ENCODE results near the gene ABLIM1. TPM values are rescaled to one million over a fixed set of nuclear protein-coding genes. Genes with fewer than 3 reads are reported as not detected.

The ABLIM1 gene
- total RNA-seq, 1 donor from 2014 or later: 39.8 TPM

DNA sequence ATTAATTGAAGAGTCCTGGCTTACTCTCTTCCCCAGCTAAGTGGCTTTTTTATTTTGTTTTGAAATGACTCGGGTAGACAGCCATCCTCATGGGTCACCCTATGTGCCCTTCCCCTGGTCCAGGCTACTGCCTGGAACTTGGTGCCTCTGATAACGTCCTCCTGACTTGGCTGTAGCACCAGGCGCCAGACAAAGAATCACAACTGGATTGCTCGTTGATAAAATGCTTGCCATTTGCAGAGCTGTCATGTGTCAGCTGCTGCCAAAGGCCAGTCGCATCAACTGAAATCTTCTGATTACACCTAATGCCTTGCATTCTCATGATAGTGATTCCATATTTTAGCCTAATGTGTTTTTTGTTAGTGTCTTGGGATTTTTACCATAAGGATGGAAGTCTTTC lies 27.4 kb upstream of the ABLIM1 start:
- no peak for DNase-seq (ENCODE audit: low spot score)
- no peaks in the 10 kb centered on the region for H3K79me2 ChIP-seq (ENCODE audit: low read depth)
- TF ChIP-seq, protein P1, sequence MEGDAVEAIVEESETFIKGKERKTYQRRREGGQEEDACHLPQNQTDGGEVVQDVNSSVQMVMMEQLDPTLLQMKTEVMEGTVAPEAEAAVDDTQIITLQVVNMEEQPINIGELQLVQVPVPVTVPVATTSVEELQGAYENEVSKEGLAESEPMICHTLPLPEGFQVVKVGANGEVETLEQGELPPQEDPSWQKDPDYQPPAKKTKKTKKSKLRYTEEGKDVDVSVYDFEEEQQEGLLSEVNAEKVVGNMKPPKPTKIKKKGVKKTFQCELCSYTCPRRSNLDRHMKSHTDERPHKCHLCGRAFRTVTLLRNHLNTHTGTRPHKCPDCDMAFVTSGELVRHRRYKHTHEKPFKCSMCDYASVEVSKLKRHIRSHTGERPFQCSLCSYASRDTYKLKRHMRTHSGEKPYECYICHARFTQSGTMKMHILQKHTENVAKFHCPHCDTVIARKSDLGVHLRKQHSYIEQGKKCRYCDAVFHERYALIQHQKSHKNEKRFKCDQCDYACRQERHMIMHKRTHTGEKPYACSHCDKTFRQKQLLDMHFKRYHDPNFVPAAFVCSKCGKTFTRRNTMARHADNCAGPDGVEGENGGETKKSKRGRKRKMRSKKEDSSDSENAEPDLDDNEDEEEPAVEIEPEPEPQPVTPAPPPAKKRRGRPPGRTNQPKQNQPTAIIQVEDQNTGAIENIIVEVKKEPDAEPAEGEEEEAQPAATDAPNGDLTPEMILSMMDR (IDR thresholded peaks at IDR 0.05): no peak
- TF ChIP-seq EZH2phosphoT487 (IDR thresholded peaks at IDR 0.05) (no peak), EZH2 (IDR thresholded peaks at IDR 0.05) (no peak)
- no peaks in the 10 kb centered on the region for H3K27me3 ChIP-seq
- H3K9me3 ChIP-seq (ENCODE audit: low read depth): no peaks in the 10 kb centered on the region
- H3K4me2 ChIP-seq: no peak overlapping the region
- no peaks in the 10 kb centered on the region for H3F3A ChIP-seq (ENCODE audit: low read depth)
- Mint-ChIP-seq H3K9me3 (no peaks in the 10 kb centered on the region), H3K4me1 (peaks cover 42% of the 10 kb centered on the region), H3K27me3 (ENCODE audit: insufficient read depth, low read depth) (peaks cover 7% of the 10 kb centered on the region), H3K27ac (no peak overlapping the region), H3K4me3 (no peak overlapping the region), H3K36me3 (no peaks in the 10 kb centered on the region)
- no peak overlapping the region for H3K4me3 ChIP-seq
- no peaks in the 10 kb centered on the region for H3K36me3 ChIP-seq
- peaks cover 22% of the 10 kb centered on the region for H3K4me1 ChIP-seq
- no peak overlapping the region for H3K9ac ChIP-seq
- H2AFZ ChIP-seq (replicated peaks): no peak overlapping the region
- no peaks in the 10 kb centered on the region for H4K20me1 ChIP-seq (ENCODE audit: low read depth)
- H3K27ac ChIP-seq: no peak overlapping the region

DNA sequence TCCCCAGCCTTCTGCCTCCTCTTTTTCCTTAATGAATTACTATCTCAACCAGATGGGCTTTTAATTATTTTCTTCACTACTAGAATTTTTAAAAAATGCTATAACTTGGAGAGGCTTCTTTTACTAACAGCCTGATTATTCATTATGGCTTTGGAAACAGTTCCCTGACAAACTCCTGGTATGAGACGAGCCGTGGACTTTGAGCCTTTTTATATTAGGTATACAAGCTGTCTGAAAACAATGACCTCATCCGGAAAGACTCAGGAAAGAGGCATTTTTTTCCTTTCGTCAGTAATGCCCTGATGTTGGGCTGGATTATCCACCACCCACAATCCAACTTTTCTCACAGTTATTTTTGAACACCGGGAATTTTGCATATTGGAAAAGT lies 26.7 kb upstream of the ABLIM1 start:
- no peaks in the 10 kb centered on the region for H4K20me1 ChIP-seq (ENCODE audit: low read depth)
- H3K36me3 Mint-ChIP-seq: no peaks in the 10 kb centered on the region
- peaks cover 7% of the 10 kb centered on the region for H3K27me3 Mint-ChIP-seq (ENCODE audit: insufficient read depth, low read depth)
- H3K36me3 ChIP-seq: no peaks in the 10 kb centered on the region
- H3K4me3 ChIP-seq: no peak overlapping the region
- no peaks in the 10 kb centered on the region for H3K9me3 Mint-ChIP-seq
- no peak overlapping the region for H2AFZ ChIP-seq (replicated peaks)
- no peak overlapping the region for H3K27ac ChIP-seq
- peaks cover 42% of the 10 kb centered on the region for H3K4me1 Mint-ChIP-seq
- H3K9me3 ChIP-seq (ENCODE audit: low read depth): no peaks in the 10 kb centered on the region
- no peak overlapping the region for H3K4me3 Mint-ChIP-seq
- H3K79me2 ChIP-seq (ENCODE audit: low read depth): no peaks in the 10 kb centered on the region
- no peak overlapping the region for H3K27ac Mint-ChIP-seq
- no peaks in the 10 kb centered on the region for H3K27me3 ChIP-seq
- no peak overlapping the region for H3K4me2 ChIP-seq
- peaks cover 22% of the 10 kb centered on the region for H3K4me1 ChIP-seq
- DNase-seq (ENCODE audit: low spot score): no peak
- H3F3A ChIP-seq (ENCODE audit: low read depth): no peaks in the 10 kb centered on the region
- no peak overlapping the region for H3K9ac ChIP-seq
- no peak for TF ChIP-seq EZH2 (IDR thresholded peaks at IDR 0.05)
- TF ChIP-seq EZH2phosphoT487 (IDR thresholded peaks at IDR 0.05): no peak
- TF ChIP-seq, protein P1 (IDR thresholded peaks at IDR 0.05): no peak

DNA sequence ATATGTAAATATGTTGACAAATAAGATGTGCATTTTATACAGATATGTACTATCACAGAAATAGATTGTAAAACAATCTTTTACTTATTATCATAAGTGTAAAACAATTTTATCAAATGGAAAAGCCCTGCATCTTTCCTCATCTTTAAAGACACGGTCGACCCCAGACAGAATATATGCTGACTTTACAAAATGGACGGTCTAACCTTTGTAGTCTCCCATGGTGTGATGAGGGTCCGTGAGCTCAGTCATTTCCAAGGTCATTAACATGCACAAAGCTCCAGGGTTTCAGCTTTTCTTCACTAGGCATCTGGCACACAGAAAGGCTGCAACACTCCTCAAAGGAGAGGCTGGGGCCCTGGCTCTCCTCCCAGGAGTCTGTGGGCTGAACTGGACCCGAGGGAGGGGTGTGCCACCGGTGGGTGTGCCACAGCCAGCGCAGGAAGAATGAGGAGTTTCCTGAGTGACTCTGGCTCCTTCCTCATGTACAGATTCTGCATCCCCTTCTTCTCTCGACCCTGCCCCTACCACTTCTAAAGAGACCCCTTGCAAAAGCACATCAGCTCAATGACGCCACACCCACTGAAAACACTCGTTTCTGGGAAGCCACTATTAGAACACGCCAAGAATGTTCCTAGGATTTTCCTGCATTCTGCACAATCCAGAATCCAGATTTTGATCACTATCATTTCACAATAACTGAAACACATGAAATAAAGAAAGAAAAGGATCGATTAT lies 26.2 kb upstream of the ABLIM1 start:
- peaks cover 7% of the 10 kb centered on the region for H3K27me3 Mint-ChIP-seq (ENCODE audit: insufficient read depth, low read depth)
- no peaks in the 10 kb centered on the region for H3K9me3 ChIP-seq (ENCODE audit: low read depth)
- H3F3A ChIP-seq (ENCODE audit: low read depth): peaks cover under 1% of the 10 kb centered on the region
- no peak overlapping the region for H3K9ac ChIP-seq
- no peaks in the 10 kb centered on the region for H3K27me3 ChIP-seq
- no peaks in the 10 kb centered on the region for H3K36me3 ChIP-seq
- H2AFZ ChIP-seq (replicated peaks): no peak overlapping the region
- H3K4me3 Mint-ChIP-seq: no peak overlapping the region
- H3K4me1 Mint-ChIP-seq: peaks cover 42% of the 10 kb centered on the region
- H3K4me3 ChIP-seq: no peak overlapping the region
- no peaks in the 10 kb centered on the region for H3K79me2 ChIP-seq (ENCODE audit: low read depth)
- H3K4me2 ChIP-seq: no peak overlapping the region
- TF ChIP-seq, protein P1 (IDR thresholded peaks at IDR 0.05): no peak
- TF ChIP-seq EZH2 (IDR thresholded peaks at IDR 0.05) (no peak), EZH2phosphoT487 (IDR thresholded peaks at IDR 0.05) (no peak)
- peaks cover 27% of the 10 kb centered on the region for H3K4me1 ChIP-seq
- H3K27ac ChIP-seq: no peak overlapping the region
- H3K9me3 Mint-ChIP-seq: no peaks in the 10 kb centered on the region
- H3K27ac Mint-ChIP-seq: no peak overlapping the region
- no peak for DNase-seq (ENCODE audit: low spot score)
- H3K36me3 Mint-ChIP-seq: no peaks in the 10 kb centered on the region
- H4K20me1 ChIP-seq (ENCODE audit: low read depth): no peaks in the 10 kb centered on the region

All from neural progenitor cell (in vitro differentiated cells).